Keratinocyte (primary cell): Measurements from ENCODE around the gene TIGD4.

ENCODE experiments used
- EZH2 ChIP-seq: IDR thresholded peaks from one replicate; pipeline ENCODE4 v1.6.1; 2012; ENCODE audit warnings: inconsistent platforms, mild to moderate bottlenecking, low read length, moderate library complexity
- TF ChIP-seq, protein P1 (sequence below), 3 experiments: IDR thresholded peaks in 1 of 3; conservative IDR thresholded peaks in 1 of 3; optimal IDR thresholded peaks in 1 of 3; 2 replicates in 2 of 3; 3 replicates in 1 of 3; pipeline versions ENCODE3 to v1.5.1; 2011; ENCODE audit warnings: low read length in 3 of 3, mild to moderate bottlenecking in 3 of 3, moderate library complexity in 2 of 3, control low read depth in 1 of 3, inconsistent platforms in 1 of 3; ENCODE audit not compliant: insufficient read depth in 2 of 3; ENCODE audit errors: extremely low read depth in 1 of 3

- no peak for TF ChIP-seq EZH2
- TF ChIP-seq, protein P1, sequence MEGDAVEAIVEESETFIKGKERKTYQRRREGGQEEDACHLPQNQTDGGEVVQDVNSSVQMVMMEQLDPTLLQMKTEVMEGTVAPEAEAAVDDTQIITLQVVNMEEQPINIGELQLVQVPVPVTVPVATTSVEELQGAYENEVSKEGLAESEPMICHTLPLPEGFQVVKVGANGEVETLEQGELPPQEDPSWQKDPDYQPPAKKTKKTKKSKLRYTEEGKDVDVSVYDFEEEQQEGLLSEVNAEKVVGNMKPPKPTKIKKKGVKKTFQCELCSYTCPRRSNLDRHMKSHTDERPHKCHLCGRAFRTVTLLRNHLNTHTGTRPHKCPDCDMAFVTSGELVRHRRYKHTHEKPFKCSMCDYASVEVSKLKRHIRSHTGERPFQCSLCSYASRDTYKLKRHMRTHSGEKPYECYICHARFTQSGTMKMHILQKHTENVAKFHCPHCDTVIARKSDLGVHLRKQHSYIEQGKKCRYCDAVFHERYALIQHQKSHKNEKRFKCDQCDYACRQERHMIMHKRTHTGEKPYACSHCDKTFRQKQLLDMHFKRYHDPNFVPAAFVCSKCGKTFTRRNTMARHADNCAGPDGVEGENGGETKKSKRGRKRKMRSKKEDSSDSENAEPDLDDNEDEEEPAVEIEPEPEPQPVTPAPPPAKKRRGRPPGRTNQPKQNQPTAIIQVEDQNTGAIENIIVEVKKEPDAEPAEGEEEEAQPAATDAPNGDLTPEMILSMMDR (optimal IDR thresholded peaks at IDR 0.05 in 1 of 3, IDR thresholded peaks at IDR 0.05 in 1 of 3, conservative IDR thresholded peaks at IDR 0.05 in 1 of 3; ENCODE audit: extremely low read depth in 1 of 3, insufficient read depth in 2 of 3, low read length in 3 of 3), result no peak
These were observed 59.6 kb downstream of the TIGD4 start for GRCh38 chr4:152719801-152720556.
